Nephron (organoid): ENCODE data around the gene ALG9.

Experiments used
- H3K27ac Mint-ChIP-seq, 3 experiments: 2 replicates each; pipeline ENCODE4 v1.8.0; 2020; ENCODE audit warnings: mixed read lengths in 3 of 3, mild to moderate bottlenecking in 2 of 3, moderate library complexity in 1 of 3
- H3K27me3 Mint-ChIP-seq: 2 replicates; pipeline ENCODE4 v1.8.0; 2021; ENCODE audit warnings: low read depth, mild to moderate bottlenecking, moderate library complexity, mixed read lengths
- H3K36me3 Mint-ChIP-seq: 2 replicates; pipeline ENCODE4 v1.8.0; 2020; ENCODE audit warnings: low read depth, mixed read lengths
- H3K4me1 Mint-ChIP-seq: 2 replicates; pipeline ENCODE4 v1.8.0; 2020; ENCODE audit warnings: mixed read lengths
- H3K4me3 Mint-ChIP-seq, 3 experiments: 2 replicates each; pipeline ENCODE4 v1.8.0; 2020; ENCODE audit warnings: mild to moderate bottlenecking in 3 of 3, mixed read lengths in 3 of 3, moderate library complexity in 2 of 3
- H3K9me3 Mint-ChIP-seq: 2 replicates; pipeline ENCODE4 v1.8.0; 2020; ENCODE audit warnings: mixed read lengths
- CTCF ChIP-seq, 3 experiments: fragments of 200-600 bp; sonication (generic); IDR thresholded peaks; one replicate each; pipeline ENCODE4 v1.5.0; 2021; ENCODE audit warnings: antibody characterized with exemption in 3 of 3; ENCODE audit not compliant: unreplicated experiment in 3 of 3

ALG9 gene

GRCh38 chr11:111852103-111852502 is 19.3 kb downstream of the ALG9 start:
- no peak for TF ChIP-seq CTCF (IDR thresholded peaks at IDR 0.05; ENCODE audit: unreplicated experiment in 3 of 3)
- H3K36me3 Mint-ChIP-seq: peaks cover 72% of the 10 kb centered on the region
- H3K4me1 Mint-ChIP-seq: no peaks in the 10 kb centered on the region
- no peaks in the 10 kb centered on the region for H3K27me3 Mint-ChIP-seq
- H3K27ac Mint-ChIP-seq: no peak overlapping the region
- H3K9me3 Mint-ChIP-seq: no peaks in the 10 kb centered on the region
- no peak overlapping the region for H3K4me3 Mint-ChIP-seq

- peak in 1 of 3 experiments; percentile 26 for TF ChIP-seq CTCF (IDR thresholded peaks at IDR 0.05; ENCODE audit: unreplicated experiment in 3 of 3)
- H3K4me3 Mint-ChIP-seq: no peak overlapping the region
- no peaks in the 10 kb centered on the region for H3K9me3 Mint-ChIP-seq
- no peak overlapping the region for H3K27ac Mint-ChIP-seq
- peaks cover 74% of the 10 kb centered on the region for H3K36me3 Mint-ChIP-seq
- no peaks in the 10 kb centered on the region for H3K4me1 Mint-ChIP-seq
- H3K27me3 Mint-ChIP-seq: no peaks in the 10 kb centered on the region
Measured at GRCh38 chr11:111851636-111852035, 19.7 kb downstream of the ALG9 start.

- H3K36me3 Mint-ChIP-seq: peaks cover 71% of the 10 kb centered on the region
- H3K9me3 Mint-ChIP-seq: no peaks in the 10 kb centered on the region
- no peak for TF ChIP-seq CTCF (IDR thresholded peaks at IDR 0.05; ENCODE audit: unreplicated experiment in 3 of 3)
- no peak overlapping the region for H3K27ac Mint-ChIP-seq
- H3K4me3 Mint-ChIP-seq: no peak overlapping the region
- H3K27me3 Mint-ChIP-seq: no peaks in the 10 kb centered on the region
- no peaks in the 10 kb centered on the region for H3K4me1 Mint-ChIP-seq
Measured at GRCh38 chr11:111851067-111851466, 20.3 kb downstream of the ALG9 start.

- H3K4me3 Mint-ChIP-seq: no peak overlapping the region
- H3K4me1 Mint-ChIP-seq: no peaks in the 10 kb centered on the region
- H3K27ac Mint-ChIP-seq: no peak overlapping the region
- peaks cover 69% of the 10 kb centered on the region for H3K36me3 Mint-ChIP-seq
- no peaks in the 10 kb centered on the region for H3K27me3 Mint-ChIP-seq
- no peaks in the 10 kb centered on the region for H3K9me3 Mint-ChIP-seq
- TF ChIP-seq CTCF (IDR thresholded peaks at IDR 0.05; ENCODE audit: unreplicated experiment in 3 of 3): no peak
Measured at GRCh38 chr11:111849631-111850030, 21.8 kb downstream of the ALG9 start.

GRCh38 chr11:111846636-111847035 is 24.7 kb downstream of the ALG9 start:
- TF ChIP-seq CTCF (IDR thresholded peaks at IDR 0.05; ENCODE audit: unreplicated experiment in 3 of 3): no peak
- Mint-ChIP-seq H3K4me1 (peaks cover under 1% of the 10 kb centered on the region), H3K4me3 (no peak overlapping the region), H3K27ac (no peak overlapping the region), H3K36me3 (peaks cover 59% of the 10 kb centered on the region), H3K27me3 (no peaks in the 10 kb centered on the region), H3K9me3 (no peaks in the 10 kb centered on the region)

GRCh38 chr11:111846063-111846462 is 25.3 kb downstream of the ALG9 start:
- Mint-ChIP-seq H3K27ac (no peak overlapping the region), H3K27me3 (no peaks in the 10 kb centered on the region), H3K36me3 (peaks cover 58% of the 10 kb centered on the region), H3K9me3 (no peaks in the 10 kb centered on the region), H3K4me1 (peaks cover 6% of the 10 kb centered on the region), H3K4me3 (no peak overlapping the region)
- TF ChIP-seq CTCF (IDR thresholded peaks at IDR 0.05; ENCODE audit: unreplicated experiment in 3 of 3): no peak
